Measurements from ENCODE around the gene RBBP8NL.

The RBBP8NL gene

DNA sequence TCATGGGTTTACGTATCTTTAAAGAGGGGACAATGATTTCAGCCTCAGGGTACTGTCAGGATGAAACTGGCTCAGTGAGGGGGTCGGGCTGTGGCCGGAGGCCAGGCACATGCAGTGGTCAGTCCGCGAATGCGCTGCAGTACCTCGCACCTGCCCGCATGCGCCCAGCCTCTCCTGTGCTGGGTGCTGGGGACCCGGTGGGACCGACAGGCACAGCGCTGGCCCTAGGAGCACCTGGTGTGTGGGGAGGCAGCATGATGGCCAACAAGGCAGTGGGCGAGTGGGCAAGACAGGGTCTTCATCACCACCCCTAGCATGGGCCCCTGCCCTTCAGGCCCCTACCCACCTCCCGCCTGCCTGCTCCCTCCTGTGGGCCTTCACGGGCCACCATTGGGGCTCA, 19.3 kb downstream of the RBBP8NL start:
- peaks cover 15% of the 10 kb centered on the region for H3K27me3 ChIP-seq (replicated peaks; ENCODE audit: control insufficient read depth, insufficient read depth, low read length)

DNA sequence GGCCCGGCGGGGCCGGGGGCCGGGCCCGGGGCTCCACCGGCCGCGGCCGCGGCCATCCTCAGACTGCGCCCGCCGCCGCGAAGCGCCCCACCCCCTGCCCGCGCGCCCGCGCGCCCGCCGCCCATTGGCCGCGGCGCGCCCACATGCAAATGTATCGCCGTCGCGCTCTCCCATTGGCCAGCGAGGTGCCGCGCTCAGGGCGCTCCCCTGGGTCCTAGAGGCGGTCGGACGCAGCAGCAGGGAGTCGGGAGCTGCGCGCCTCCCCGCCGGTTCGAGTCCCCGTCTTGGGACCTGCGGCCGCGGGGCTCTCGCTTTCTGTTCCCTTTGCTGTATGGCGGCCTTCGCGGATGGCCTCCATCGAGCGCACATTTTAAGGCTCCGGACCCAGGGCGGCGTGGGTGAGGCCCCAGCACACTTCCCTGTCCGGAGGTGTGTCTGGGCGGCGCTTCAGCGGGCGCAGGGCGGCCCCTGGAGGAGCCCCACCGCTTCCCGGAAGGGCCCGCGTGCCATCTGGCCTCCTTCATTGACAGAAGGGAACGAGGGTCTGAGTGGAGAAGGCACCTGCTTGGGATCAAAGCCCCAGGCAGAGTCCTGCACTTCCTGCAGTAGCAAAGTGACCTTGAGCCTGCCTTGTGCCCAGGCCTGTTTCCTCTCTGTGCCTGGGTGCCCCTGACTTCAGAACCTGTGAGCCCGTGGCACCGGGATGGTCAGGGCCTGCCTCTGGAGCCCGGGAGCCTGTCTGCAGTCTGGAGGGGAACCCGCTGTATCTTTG, 19.9 kb downstream of the RBBP8NL start, which contains the start of gene CABLES2:
CABLES2 (minus strand) TSS at position 65 of the 772 bp plus-strand sequence; CDS start at position 56, 9 bp downstream.
- Histone ChIP-seq H3K9ac (ENCODE audit: low read length) (peak within 1 kb of the TSS; percentile 83), H3K9me3 (ENCODE audit: control insufficient read depth, low read length) (no peaks in the 10 kb centered on the region), H3K4me1 (ENCODE audit: control insufficient read depth, insufficient read depth, low read length) (peaks cover 9% of the 10 kb centered on the region), H3K4me3 (ENCODE audit: low read length) (peak within 1 kb of the TSS; percentile 80), H3K27me3 (replicated peaks; ENCODE audit: control insufficient read depth, insufficient read depth, low read length) (peaks cover 14% of the 10 kb centered on the region), H3K36me3 (ENCODE audit: control insufficient read depth, insufficient read depth, low read length, severe bottlenecking) (no peaks in the 10 kb centered on the region)
- DNase-seq (ENCODE audit: low read depth) = peak; percentile 98

More for the DNA sequence above, 19.3 kb downstream of the RBBP8NL start:
- no peaks in the 10 kb centered on the region for H3K9me3 ChIP-seq (ENCODE audit: control insufficient read depth, low read length)
- no peak overlapping the region for H3K9ac ChIP-seq (ENCODE audit: low read length)
- no peak for DNase-seq (ENCODE audit: low read depth)
- H3K36me3 ChIP-seq (ENCODE audit: control insufficient read depth, insufficient read depth, low read length, severe bottlenecking) = no peaks in the 10 kb centered on the region
- H3K4me3 ChIP-seq (ENCODE audit: low read length) = no peak overlapping the region
- H3K4me1 ChIP-seq (ENCODE audit: control insufficient read depth, insufficient read depth, low read length) = peaks cover 9% of the 10 kb centered on the region

DNA sequence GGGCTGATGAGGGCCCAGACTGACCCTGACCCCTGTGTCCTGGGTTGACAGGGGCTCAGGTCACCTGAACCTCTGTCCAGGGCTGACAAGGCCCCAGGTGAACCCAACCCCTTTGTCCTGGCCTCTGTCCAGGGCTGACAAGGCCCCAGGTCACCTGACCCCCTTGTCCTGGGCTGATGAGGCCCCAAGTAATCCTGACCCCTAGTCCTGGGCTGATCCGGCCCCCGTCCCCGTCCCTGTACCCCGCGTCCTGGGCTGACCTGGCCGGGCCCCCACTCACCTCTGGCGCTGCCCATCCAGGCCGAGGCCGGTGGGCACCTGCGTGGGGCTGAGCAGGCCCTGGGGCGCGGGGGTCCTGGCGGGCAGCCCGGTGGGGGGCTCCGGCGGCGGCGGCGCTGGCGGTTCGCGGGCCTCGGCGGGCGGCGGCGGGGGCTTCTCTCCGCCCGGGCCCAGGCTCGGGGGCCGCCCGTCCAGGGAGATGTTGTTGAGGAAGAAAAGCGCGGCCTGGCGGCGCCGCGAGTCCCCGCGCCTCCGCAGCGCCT, 20.6 kb downstream of the RBBP8NL start:
- H3K9me3 ChIP-seq (ENCODE audit: control insufficient read depth, low read length) = no peaks in the 10 kb centered on the region
- peaks cover 7% of the 10 kb centered on the region for H3K27me3 ChIP-seq (replicated peaks; ENCODE audit: control insufficient read depth, insufficient read depth, low read length)
- H3K4me3 ChIP-seq (ENCODE audit: low read length) = peak overlapping the region; percentile 80
- DNase-seq (ENCODE audit: low read depth) = peak; percentile 10
- peaks cover 9% of the 10 kb centered on the region for H3K4me1 ChIP-seq (ENCODE audit: control insufficient read depth, insufficient read depth, low read length)
- H3K36me3 ChIP-seq (ENCODE audit: control insufficient read depth, insufficient read depth, low read length, severe bottlenecking) = no peaks in the 10 kb centered on the region
- H3K9ac ChIP-seq (ENCODE audit: low read length) = peak overlapping the region; percentile 83

DNA sequence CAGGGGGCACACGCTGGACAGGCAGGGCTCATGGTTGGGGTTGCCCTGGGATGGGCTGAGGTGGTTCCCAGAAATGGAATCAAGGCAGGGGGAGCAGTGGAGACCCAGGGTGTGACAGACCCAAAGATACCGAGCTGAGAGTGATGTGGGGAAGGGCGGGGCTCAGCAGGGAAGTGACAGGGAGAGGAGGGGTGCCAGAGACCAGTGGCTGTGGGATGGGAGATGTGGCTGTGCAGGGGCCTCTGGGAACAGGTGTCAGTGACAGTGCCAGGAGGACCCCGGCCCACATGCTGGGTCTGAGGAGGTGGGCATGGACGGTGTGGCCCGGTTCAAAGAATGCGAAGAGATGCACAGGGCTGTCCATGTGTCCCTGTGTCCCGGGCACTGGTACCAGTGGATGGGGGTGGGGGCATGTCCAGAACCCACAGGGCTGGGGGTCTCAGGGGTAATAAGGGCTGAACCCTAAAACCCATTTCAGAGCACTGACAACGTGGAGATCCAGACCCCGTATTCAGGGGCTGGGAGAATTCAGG, 21.3 kb downstream of the RBBP8NL start:
- H3K36me3 ChIP-seq (ENCODE audit: control insufficient read depth, insufficient read depth, low read length, severe bottlenecking) = no peaks in the 10 kb centered on the region
- peaks cover 9% of the 10 kb centered on the region for H3K4me1 ChIP-seq (ENCODE audit: control insufficient read depth, insufficient read depth, low read length)
- peak overlapping the region; percentile 80 for H3K4me3 ChIP-seq (ENCODE audit: low read length)
- peak overlapping the region; percentile 83 for H3K9ac ChIP-seq (ENCODE audit: low read length)
- no peak for DNase-seq (ENCODE audit: low read depth)
- no peaks in the 10 kb centered on the region for H3K9me3 ChIP-seq (ENCODE audit: control insufficient read depth, low read length)
- H3K27me3 ChIP-seq (replicated peaks; ENCODE audit: control insufficient read depth, insufficient read depth, low read length) = peaks cover 6% of the 10 kb centered on the region

DNA sequence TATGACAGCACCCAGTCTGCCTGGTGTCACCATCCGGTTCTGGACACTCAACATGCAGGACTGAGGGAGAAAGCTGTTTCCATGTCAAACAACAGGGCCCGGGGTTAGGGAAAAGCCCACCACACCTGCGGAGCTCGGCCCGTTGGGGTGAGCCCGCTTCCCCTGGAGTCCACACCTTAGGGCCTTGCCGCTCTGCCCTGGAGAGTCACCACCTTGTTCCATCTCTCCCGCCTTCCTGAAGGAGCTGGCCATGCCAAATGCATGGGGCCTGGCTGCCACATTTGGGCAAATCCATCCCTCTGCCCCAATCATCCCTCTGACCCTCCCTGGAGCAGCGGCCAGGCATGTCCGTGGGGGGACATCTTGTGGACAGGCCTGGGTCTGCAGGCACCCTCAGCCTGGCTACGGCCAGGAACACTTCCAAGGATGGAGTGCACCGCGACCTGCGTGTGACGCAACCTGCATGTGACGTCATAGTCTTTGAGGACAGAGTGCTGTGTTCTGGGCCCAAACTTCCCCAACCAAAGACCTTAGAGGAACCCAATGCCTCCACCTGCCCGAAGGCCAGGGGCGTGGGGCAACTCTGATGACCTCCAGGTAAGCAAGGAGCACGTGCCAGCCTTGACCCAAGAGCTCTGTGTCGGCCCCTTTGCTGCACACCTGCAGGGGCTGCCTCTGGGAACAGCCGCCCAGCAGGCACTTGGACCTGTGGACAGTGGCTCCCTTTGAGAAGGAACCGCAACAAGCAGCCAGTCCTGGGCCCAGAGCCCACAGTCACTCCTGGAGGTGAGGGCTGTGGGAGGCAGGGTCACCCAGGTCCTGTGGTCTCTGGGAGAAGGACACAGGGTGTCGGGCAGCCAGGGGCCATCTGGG, 22.0 kb downstream of the RBBP8NL start:
- Histone ChIP-seq H3K36me3 (ENCODE audit: control insufficient read depth, insufficient read depth, low read length, severe bottlenecking) (no peaks in the 10 kb centered on the region), H3K9ac (ENCODE audit: low read length) (no peak overlapping the region), H3K9me3 (ENCODE audit: control insufficient read depth, low read length) (no peaks in the 10 kb centered on the region), H3K4me3 (ENCODE audit: low read length) (no peak overlapping the region), H3K4me1 (ENCODE audit: control insufficient read depth, insufficient read depth, low read length) (peaks cover 9% of the 10 kb centered on the region), H3K27me3 (replicated peaks; ENCODE audit: control insufficient read depth, insufficient read depth, low read length) (peaks cover 6% of the 10 kb centered on the region)
- peak; percentile 69 for DNase-seq (ENCODE audit: low read depth)

DNA sequence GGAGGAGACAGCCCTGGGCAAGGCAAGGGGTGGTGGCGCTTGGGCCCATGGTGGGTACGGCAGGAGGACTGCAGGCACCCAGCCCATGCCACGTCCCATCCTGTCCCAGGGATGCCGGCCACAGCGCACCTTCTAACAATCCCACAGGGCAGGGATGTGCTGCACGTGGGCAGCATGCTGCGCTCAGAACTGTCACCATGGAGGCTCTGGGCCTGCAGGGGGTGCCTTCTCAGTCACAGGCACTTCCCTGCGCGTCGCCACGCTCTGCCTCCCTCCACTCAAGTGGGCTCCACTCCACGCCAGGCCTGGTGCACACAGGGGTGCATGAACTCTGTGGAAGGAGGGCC, 22.6 kb downstream of the RBBP8NL start:
- no peak overlapping the region for H3K4me3 ChIP-seq (ENCODE audit: low read length)
- H3K9me3 ChIP-seq (ENCODE audit: control insufficient read depth, low read length) = no peaks in the 10 kb centered on the region
- DNase-seq (ENCODE audit: low read depth) = no peak

DNA sequence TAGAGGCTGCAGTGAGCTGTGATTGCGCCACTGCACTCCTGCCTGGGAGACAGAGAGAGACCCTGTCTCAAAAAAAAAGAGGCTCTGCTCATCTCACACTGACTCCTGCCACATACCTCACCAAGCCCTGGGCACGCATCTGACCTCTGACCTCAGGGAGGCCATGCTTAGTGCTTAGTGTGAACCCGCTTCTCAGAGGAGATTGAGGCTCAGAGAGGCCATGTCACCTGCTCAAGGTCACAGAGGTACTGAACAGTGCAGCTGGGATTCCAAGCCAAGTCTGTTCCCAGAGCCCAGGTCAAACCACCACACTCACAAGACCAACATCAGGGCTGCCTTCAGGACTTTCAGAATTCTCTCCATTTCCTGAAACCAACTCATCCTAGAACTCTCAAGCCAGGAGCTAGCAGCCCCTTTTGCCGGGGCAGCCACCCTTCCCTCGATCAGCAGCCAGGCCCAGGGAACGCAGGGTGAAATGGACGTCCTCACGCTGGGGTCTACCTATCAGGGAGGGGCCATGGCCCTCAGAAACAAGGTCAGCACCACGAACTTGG, 23.1 kb downstream of the RBBP8NL start:
- H3K9me3 ChIP-seq (ENCODE audit: control insufficient read depth, low read length) = no peaks in the 10 kb centered on the region
- no peak overlapping the region for H3K9ac ChIP-seq (ENCODE audit: low read length)
- peaks cover 6% of the 10 kb centered on the region for H3K27me3 ChIP-seq (replicated peaks; ENCODE audit: control insufficient read depth, insufficient read depth, low read length)
- H3K4me1 ChIP-seq (ENCODE audit: control insufficient read depth, insufficient read depth, low read length) = peaks cover 9% of the 10 kb centered on the region
- no peak overlapping the region for H3K4me3 ChIP-seq (ENCODE audit: low read length)
- DNase-seq (ENCODE audit: low read depth) = no peak
- no peaks in the 10 kb centered on the region for H3K36me3 ChIP-seq (ENCODE audit: control insufficient read depth, insufficient read depth, low read length, severe bottlenecking)

More for the DNA sequence above, 22.6 kb downstream of the RBBP8NL start:
- H3K36me3 ChIP-seq (ENCODE audit: control insufficient read depth, insufficient read depth, low read length, severe bottlenecking) = no peaks in the 10 kb centered on the region
- H3K9ac ChIP-seq (ENCODE audit: low read length) = no peak overlapping the region
- H3K4me1 ChIP-seq (ENCODE audit: control insufficient read depth, insufficient read depth, low read length) = peaks cover 9% of the 10 kb centered on the region
- peaks cover 6% of the 10 kb centered on the region for H3K27me3 ChIP-seq (replicated peaks; ENCODE audit: control insufficient read depth, insufficient read depth, low read length)

DNA sequence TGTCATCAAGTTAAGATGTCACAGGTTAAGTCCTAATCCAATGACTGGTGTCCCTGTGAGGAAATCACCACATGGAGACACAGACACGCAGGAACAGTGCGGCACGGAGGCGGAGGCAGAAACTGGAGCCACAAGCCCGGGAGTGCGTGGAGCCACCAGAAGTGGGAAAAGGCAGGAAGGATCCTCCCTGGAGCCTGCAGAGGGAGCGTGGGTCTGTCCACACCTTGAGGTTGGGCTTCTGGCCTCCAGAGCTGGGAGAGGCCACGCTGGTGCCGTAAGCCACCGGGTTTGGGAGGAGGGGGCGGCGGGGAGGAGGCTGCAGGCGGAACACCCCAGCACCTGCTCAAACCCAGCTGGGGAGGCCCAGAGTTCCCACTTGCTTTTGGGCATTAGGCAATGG, 24.0 kb downstream of the RBBP8NL start:
- Histone ChIP-seq H3K4me3 (ENCODE audit: low read length) (no peak overlapping the region), H3K27me3 (replicated peaks; ENCODE audit: control insufficient read depth, insufficient read depth, low read length) (peaks cover 6% of the 10 kb centered on the region), H3K9ac (ENCODE audit: low read length) (no peak overlapping the region), H3K36me3 (ENCODE audit: control insufficient read depth, insufficient read depth, low read length, severe bottlenecking) (no peaks in the 10 kb centered on the region), H3K4me1 (ENCODE audit: control insufficient read depth, insufficient read depth, low read length) (peaks cover 9% of the 10 kb centered on the region), H3K9me3 (ENCODE audit: control insufficient read depth, low read length) (no peaks in the 10 kb centered on the region)
- DNase-seq (ENCODE audit: low read depth) = no peak

DNA sequence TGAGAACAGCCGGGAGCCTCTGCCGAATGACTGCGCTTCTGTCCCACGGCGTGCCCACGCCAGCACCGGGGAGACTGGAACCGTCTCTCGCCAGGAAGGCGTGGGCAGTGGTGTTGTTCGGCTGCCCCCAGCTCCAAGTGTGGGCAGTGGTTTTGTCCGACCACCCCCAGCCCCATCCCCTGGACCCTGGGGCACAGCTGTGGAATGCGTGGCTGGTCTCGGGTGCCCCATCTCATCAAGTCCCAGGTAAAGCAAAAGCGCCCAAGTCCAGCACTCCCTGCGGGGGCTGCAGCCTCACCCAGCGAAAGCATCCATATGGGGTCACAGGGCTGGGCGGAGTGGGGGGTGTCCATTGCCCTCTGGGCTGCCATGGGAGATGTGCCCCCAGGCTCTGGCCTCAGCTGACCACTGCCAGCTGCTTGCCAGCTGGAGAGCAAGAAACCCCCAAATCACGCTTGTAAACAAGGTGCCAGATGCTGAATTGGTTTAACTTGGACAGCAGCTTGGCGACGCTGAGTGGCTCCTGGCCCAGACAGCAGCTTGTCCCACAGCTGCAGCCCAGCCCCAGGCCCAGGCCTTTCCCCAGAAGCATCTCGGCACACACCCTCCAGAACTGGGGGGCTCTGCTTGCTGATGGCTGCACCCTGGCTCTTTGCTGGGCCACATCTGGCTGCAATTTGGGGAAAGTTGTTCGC, 24.7 kb downstream of the RBBP8NL start:
- H3K4me1 ChIP-seq (ENCODE audit: control insufficient read depth, insufficient read depth, low read length) = peaks cover 9% of the 10 kb centered on the region
- no peak overlapping the region for H3K9ac ChIP-seq (ENCODE audit: low read length)
- H3K4me3 ChIP-seq (ENCODE audit: low read length) = no peak overlapping the region
- no peaks in the 10 kb centered on the region for H3K36me3 ChIP-seq (ENCODE audit: control insufficient read depth, insufficient read depth, low read length, severe bottlenecking)
- H3K9me3 ChIP-seq (ENCODE audit: control insufficient read depth, low read length) = no peaks in the 10 kb centered on the region
- no peaks in the 10 kb centered on the region for H3K27me3 ChIP-seq (replicated peaks; ENCODE audit: control insufficient read depth, insufficient read depth, low read length)
- DNase-seq (ENCODE audit: low read depth) = no peak

DNA sequence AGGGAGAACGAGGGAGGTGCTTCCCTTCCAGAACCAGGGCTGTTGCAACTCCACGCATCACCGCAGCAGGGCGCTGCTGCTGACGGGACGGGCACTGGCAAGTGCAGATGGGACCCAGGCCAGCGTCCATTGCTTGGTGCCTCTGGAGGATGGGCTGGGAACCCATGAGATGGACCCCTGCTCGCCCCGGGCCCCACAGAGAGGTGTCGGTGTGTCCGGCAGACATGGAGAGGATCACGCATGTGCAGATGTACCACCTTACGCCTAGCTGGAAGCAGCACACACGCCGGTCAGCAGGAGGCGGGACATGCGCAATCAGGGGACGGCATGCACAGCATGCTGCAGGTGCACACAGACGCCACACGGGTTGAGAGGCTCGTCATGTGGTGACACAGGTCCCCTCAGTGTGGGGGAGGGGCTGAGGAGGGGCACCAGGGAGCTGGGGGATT, 26.0 kb downstream of the RBBP8NL start:
- no peak for DNase-seq (ENCODE audit: low read depth)
- Histone ChIP-seq H3K4me3 (ENCODE audit: low read length) (no peak overlapping the region), H3K27me3 (replicated peaks; ENCODE audit: control insufficient read depth, insufficient read depth, low read length) (no peaks in the 10 kb centered on the region), H3K4me1 (ENCODE audit: control insufficient read depth, insufficient read depth, low read length) (peaks cover 5% of the 10 kb centered on the region), H3K9me3 (ENCODE audit: control insufficient read depth, low read length) (no peaks in the 10 kb centered on the region), H3K36me3 (ENCODE audit: control insufficient read depth, insufficient read depth, low read length, severe bottlenecking) (no peaks in the 10 kb centered on the region), H3K9ac (ENCODE audit: low read length) (no peak overlapping the region)
